Measurements from ENCODE around the gene OXNAD1. TPM values are rescaled to one million over a fixed set of nuclear protein-coding genes. Genes with fewer than 3 reads are reported as not detected.

The OXNAD1 gene
- total RNA-seq, 1 experiment from 2014 or later: 18.5 TPM

GRCh38 chr3:16322189-16322588 lies 57.2 kb downstream of the OXNAD1 start:
- Histone ChIP-seq H3K36me3 (ENCODE audit: low read depth) (no peaks in the 10 kb centered on the region), H3K79me2 (ENCODE audit: low read depth) (no peaks in the 10 kb centered on the region), H3K4me1 (replicated peaks; ENCODE audit: insufficient read depth) (no peaks in the 10 kb centered on the region), H3K4me2 (no peak overlapping the region), H2AFZ (no peak overlapping the region), H3K9me3 (ENCODE audit: insufficient read depth, low read depth) (no peaks in the 10 kb centered on the region), H3K27me3 (ENCODE audit: insufficient read depth, low read depth) (no peaks in the 10 kb centered on the region), H3F3A (ENCODE audit: insufficient read depth, low read depth) (no peaks in the 10 kb centered on the region), H4K20me1 (ENCODE audit: insufficient read depth) (no peaks in the 10 kb centered on the region), H3K4me3 (no peak overlapping the region), H3K27ac (no peak overlapping the region), H3K9me2 (ENCODE audit: insufficient read depth) (no peaks in the 10 kb centered on the region)
- TF ChIP-seq CTCF (conservative IDR thresholded peaks at IDR 0.05): no peak
- TF ChIP-seq EZH2 (IDR thresholded peaks at IDR 0.05; ENCODE audit: low read depth): no peak
- no TSS peak for BruUV-seq (replicated peaks)
- peak in 1 of 2 experiments; percentile 7 for DNase-seq
- POLR2A ChIA-PET (ENCODE audit: unreplicated experiment): no interaction called here
- intact Hi-C loops (cut with micrococcal nuclease; ENCODE audit: unreplicated experiment): no loop called here
- CTCF ChIA-PET: no interaction called here

- H3K9me2 ChIP-seq (ENCODE audit: insufficient read depth): no peaks in the 10 kb centered on the region
- BruUV-seq (replicated peaks): no TSS peak
- H3K27ac ChIP-seq: no peak overlapping the region
- no peaks in the 10 kb centered on the region for H3K27me3 ChIP-seq (ENCODE audit: insufficient read depth, low read depth)
- DNase-seq: no peak
- no peak overlapping the region for H3K4me3 ChIP-seq
- H3K36me3 ChIP-seq (ENCODE audit: low read depth): no peaks in the 10 kb centered on the region
- intact Hi-C loops (cut with micrococcal nuclease; ENCODE audit: unreplicated experiment): no loop called here
- no peak overlapping the region for H3K4me2 ChIP-seq
- TF ChIP-seq CTCF (conservative IDR thresholded peaks at IDR 0.05) (no peak), EZH2 (IDR thresholded peaks at IDR 0.05; ENCODE audit: low read depth) (no peak)
- no peak overlapping the region for H2AFZ ChIP-seq
- CTCF ChIA-PET: no interaction called here
- no peaks in the 10 kb centered on the region for H3K9me3 ChIP-seq (ENCODE audit: insufficient read depth, low read depth)
- H4K20me1 ChIP-seq (ENCODE audit: insufficient read depth): no peaks in the 10 kb centered on the region
- H3F3A ChIP-seq (ENCODE audit: insufficient read depth, low read depth): no peaks in the 10 kb centered on the region
- H3K79me2 ChIP-seq (ENCODE audit: low read depth): no peaks in the 10 kb centered on the region
- H3K4me1 ChIP-seq (replicated peaks; ENCODE audit: insufficient read depth): no peaks in the 10 kb centered on the region
- POLR2A ChIA-PET (ENCODE audit: unreplicated experiment): no interaction called here
Measured at GRCh38 chr3:16323737-16324136, 58.7 kb downstream of the OXNAD1 start.

GRCh38 chr3:16325850-16326249 lies 60.8 kb downstream of the OXNAD1 start:
- H3K4me3 ChIP-seq: no peak overlapping the region
- TF ChIP-seq EZH2 (IDR thresholded peaks at IDR 0.05; ENCODE audit: low read depth): no peak
- TF ChIP-seq CTCF (conservative IDR thresholded peaks at IDR 0.05): no peak
- H3K4me2 ChIP-seq: no peak overlapping the region
- CTCF ChIA-PET: no interaction called here
- H3K79me2 ChIP-seq (ENCODE audit: low read depth): no peaks in the 10 kb centered on the region
- H3K27ac ChIP-seq: no peak overlapping the region
- no peak overlapping the region for H2AFZ ChIP-seq
- no peaks in the 10 kb centered on the region for H4K20me1 ChIP-seq (ENCODE audit: insufficient read depth)
- BruUV-seq (replicated peaks): no TSS peak
- POLR2A ChIA-PET (ENCODE audit: unreplicated experiment): no interaction called here
- intact Hi-C loops (cut with micrococcal nuclease; ENCODE audit: unreplicated experiment): no loop called here
- H3K27me3 ChIP-seq (ENCODE audit: insufficient read depth, low read depth): no peaks in the 10 kb centered on the region
- H3K36me3 ChIP-seq (ENCODE audit: low read depth): no peaks in the 10 kb centered on the region
- no peak for DNase-seq
- no peaks in the 10 kb centered on the region for H3K4me1 ChIP-seq (replicated peaks; ENCODE audit: insufficient read depth)
- H3K9me2 ChIP-seq (ENCODE audit: insufficient read depth): no peaks in the 10 kb centered on the region
- H3K9me3 ChIP-seq (ENCODE audit: insufficient read depth, low read depth): no peaks in the 10 kb centered on the region
- H3F3A ChIP-seq (ENCODE audit: insufficient read depth, low read depth): no peaks in the 10 kb centered on the region
